Liver (tissue), 9 donors: ENCODE results near the gene FN3K. TPM values are rescaled to one million over a fixed set of nuclear protein-coding genes. Genes with fewer than 3 reads are reported as not detected.

ENCODE experiments used
- DNase-seq: peaks from one replicate; pipeline ENCODE4 v3.0.0-alpha.2; 2017; ENCODE audit warnings: low spot score
- H3K27ac ChIP-seq, 2 donors: one replicate each; pipeline ENCODE4 v1.7.0; 2013; ENCODE audit warnings: inconsistent platforms in 2 of 2, low read length in 2 of 2, control low read depth in 1 of 2, low read depth in 1 of 2, mild to moderate bottlenecking in 1 of 2
- H3K27me3 ChIP-seq, 4 donors: one replicate each; pipeline versions ENCODE4 v1.6.1 to v1.7.0; 2013; ENCODE audit warnings: low read length in 3 of 4, inconsistent platforms in 1 of 4, mild to moderate bottlenecking in 1 of 4, moderate library complexity in 1 of 4; ENCODE audit not compliant: control insufficient read depth in 4 of 4, insufficient read depth in 4 of 4
- H3K36me3 ChIP-seq, 4 donors: one replicate each; pipeline versions ENCODE4 v1.6.1 to v1.7.0; 2013; ENCODE audit warnings: low read length in 3 of 4, mild to moderate bottlenecking in 3 of 4, low read depth in 1 of 4, moderate library complexity in 1 of 4; ENCODE audit not compliant: control insufficient read depth in 4 of 4, insufficient read depth in 3 of 4
- H3K4me1 ChIP-seq, 4 donors: one replicate each; pipeline versions ENCODE4 v1.6.1 to v1.7.0; 2013; ENCODE audit warnings: low read length in 3 of 4, mild to moderate bottlenecking in 3 of 4, moderate library complexity in 1 of 4; ENCODE audit not compliant: control insufficient read depth in 4 of 4, insufficient read depth in 4 of 4
- H3K4me3 ChIP-seq, 3 donors: one replicate each; pipeline versions ENCODE4 v1.6.1 to v1.7.0; 2013; ENCODE audit warnings: low read length in 3 of 3, control low read depth in 1 of 3, low read depth in 1 of 3, mild to moderate bottlenecking in 1 of 3
- H3K9ac ChIP-seq, 2 donors: one replicate each; pipeline ENCODE4 v1.7.0; 2013; ENCODE audit warnings: low read length in 2 of 2, mild to moderate bottlenecking in 2 of 2, moderate library complexity in 2 of 2, control low read depth in 1 of 2, low read depth in 1 of 2
- H3K9me3 ChIP-seq, 4 donors: one replicate each; pipeline versions ENCODE4 v1.6.1 to v1.7.0; 2013; ENCODE audit warnings: low read length in 3 of 4; ENCODE audit not compliant: control insufficient read depth in 4 of 4
- EGR1 ChIP-seq, 2 donors: IDR thresholded peaks; 2 replicates each; pipeline ENCODE4 v1.6.1; 2016 to 2018; ENCODE audit warnings: antibody characterized with exemption in 2 of 2, low read depth in 2 of 2
- FOXA1 ChIP-seq: IDR thresholded peaks from 2 replicates; pipeline ENCODE4 v1.6.1; 2016; ENCODE audit warnings: antibody characterized with exemption
- FOXA2 ChIP-seq: IDR thresholded peaks from 2 replicates; pipeline ENCODE4 v1.6.1; 2016; ENCODE audit warnings: antibody characterized with exemption
- GABPA ChIP-seq, 2 donors: IDR thresholded peaks in 1 of 2; conservative IDR thresholded peaks in 1 of 2; 2 replicates each; pipeline ENCODE4 v1.6.1; 2016; ENCODE audit warnings: antibody characterized with exemption in 2 of 2, mild to moderate bottlenecking in 1 of 2, moderate library complexity in 1 of 2
- HNF4A ChIP-seq, 2 donors: conservative IDR thresholded peaks; 2 replicates each; pipeline ENCODE4 v1.6.1; 2016; ENCODE audit warnings: antibody characterized with exemption in 2 of 2, mild to moderate bottlenecking in 2 of 2
- HNF4G ChIP-seq: IDR thresholded peaks from 2 replicates; pipeline ENCODE4 v1.6.1; 2016; ENCODE audit warnings: antibody characterized with exemption
- JUND ChIP-seq, 2 donors: IDR thresholded peaks; 2 replicates each; pipeline ENCODE4 v1.6.1; 2016; ENCODE audit warnings: antibody characterized with exemption in 2 of 2
- MAX ChIP-seq: IDR thresholded peaks from 2 replicates; pipeline ENCODE4 v1.6.1; 2016; ENCODE audit warnings: antibody characterized with exemption
- NR2F2 ChIP-seq: IDR thresholded peaks from 2 replicates; pipeline ENCODE4 v1.6.1; 2016; ENCODE audit warnings: antibody characterized with exemption
- RAD21 ChIP-seq, 2 donors: IDR thresholded peaks; 2 replicates each; pipeline ENCODE4 v1.6.1; 2016; ENCODE audit warnings: antibody characterized with exemption in 2 of 2, mild to moderate bottlenecking in 2 of 2
- REST ChIP-seq: IDR thresholded peaks from 2 replicates; pipeline ENCODE4 v1.6.1; 2016; ENCODE audit warnings: antibody characterized with exemption, mild to moderate bottlenecking
- SP1 ChIP-seq: IDR thresholded peaks from 2 replicates; pipeline ENCODE4 v1.6.1; 2018; ENCODE audit warnings: antibody characterized with exemption, mild to moderate bottlenecking
- TAF1 ChIP-seq: conservative IDR thresholded peaks from 2 replicates; pipeline ENCODE4 v1.6.1; 2016; ENCODE audit warnings: antibody characterized with exemption, mild to moderate bottlenecking
- YY1 ChIP-seq: IDR thresholded peaks from 2 replicates; pipeline ENCODE4 v1.6.1; 2016; ENCODE audit warnings: antibody characterized with exemption, mild to moderate bottlenecking
- WGBS: extraction: QIAGEN DNeasy Blood & Tissue Kit; methylation state at CpG from one replicate; pipeline ENCODE4 v1.1.7; 2013; 5-methylcytosine and 5-hydroxymethylcytosine counted together
- polyA plus RNA-seq, 2 donors: library from polyadenylated mRNA; stranded (reverse) in 1 of 2; unstranded in 1 of 2; fragments of 200-250 nt in 1 of 2; fragments of >200 nt in 1 of 2; fragmentation: Nextera tagmentation in 1 of 2; extraction: Ambion mirVana in 1 of 2; gene quantifications; one replicate each; pipeline versions ENCODE4 v1.2.1 to v1.2.3, GENCODE V29; 2013 to 2015
- total RNA-seq, 2 donors: library from RNA; depleted of rRNA; stranded (reverse); fragments of >200 nt; gene quantifications; one replicate each; pipeline ENCODE4 v1.2.3, GENCODE V29; 2014
- TF ChIP-seq, protein P1 (sequence below): IDR thresholded peaks from 2 replicates; pipeline ENCODE4 v1.6.1; 2016; ENCODE audit warnings: antibody characterized with exemption
- TF ChIP-seq, protein P2 (sequence below): IDR thresholded peaks from 2 replicates; pipeline ENCODE4 v1.6.1; 2016; ENCODE audit warnings: antibody characterized with exemption
- donor health status: healthy.
- donor health status: healthy.
- donor health status: healthy.
- donor health status: healthy.
- donor health status: healthy.

Gene FN3K
- total and polyA plus RNA-seq, 4 donors: 18.4 to 28.7 (median 22.9) TPM

GRCh38 chr17:82756166-82756565 lies 20.8 kb downstream of the FN3K start:
- H3K36me3 ChIP-seq: peaks cover 0 to 2% (median 0%) of the 10 kb centered on the region in 4 donors
- H3K27ac ChIP-seq: no peak overlapping the region
- TF ChIP-seq EGR1 (IDR thresholded peaks at IDR 0.05; ENCODE audit: low read depth in 2 of 2) (no peak), JUND (IDR thresholded peaks at IDR 0.05) (no peak), REST (no peak), SP1 (no peak)
- no peak overlapping the region for H3K9ac ChIP-seq
- no peak overlapping the region for H3K4me3 ChIP-seq
- peaks cover 3 to 16% (median 12%) of the 10 kb centered on the region in 4 donors for H3K4me1 ChIP-seq
- WGBS: 84% methylated on average over 7 of the region's 7 CpGs
- no peaks in the 10 kb centered on the region for H3K9me3 ChIP-seq
- DNase-seq: no peak
- H3K27me3 ChIP-seq: no peaks in the 10 kb centered on the region

DNA sequence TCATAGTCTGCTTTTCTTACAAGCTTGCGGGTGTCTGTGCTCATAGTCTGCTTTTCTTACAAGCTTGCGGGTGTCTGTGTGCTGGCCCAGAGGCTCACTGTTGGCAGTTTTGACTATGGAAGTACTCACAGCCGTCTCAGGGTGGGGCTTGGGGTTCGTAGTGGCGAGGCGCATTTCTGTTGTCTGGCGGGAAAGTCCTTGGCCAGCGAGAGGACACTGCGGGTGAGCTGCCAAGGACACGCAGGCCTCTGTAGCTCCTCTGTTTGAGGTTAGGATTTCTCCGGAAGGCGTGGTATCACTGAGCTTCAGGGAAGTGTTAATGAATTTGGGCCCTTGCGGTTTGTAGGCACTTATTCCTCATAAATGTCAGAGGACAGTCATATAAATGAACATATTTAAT lies 30.0 kb downstream of the FN3K start:
- H3K36me3 ChIP-seq: peaks cover 0 to 18% (median 5%) of the 10 kb centered on the region in 4 donors
- no peaks in the 10 kb centered on the region for H3K27me3 ChIP-seq
- H3K27ac ChIP-seq: no peak overlapping the region
- DNase-seq: no peak
- no peak overlapping the region for H3K4me3 ChIP-seq
- peaks cover 0 to 3% (median 0%) of the 10 kb centered on the region in 4 donors for H3K4me1 ChIP-seq
- no peak overlapping the region for H3K9ac ChIP-seq
- no peak for TF ChIP-seq FOXA1
- TF ChIP-seq, protein P1, sequence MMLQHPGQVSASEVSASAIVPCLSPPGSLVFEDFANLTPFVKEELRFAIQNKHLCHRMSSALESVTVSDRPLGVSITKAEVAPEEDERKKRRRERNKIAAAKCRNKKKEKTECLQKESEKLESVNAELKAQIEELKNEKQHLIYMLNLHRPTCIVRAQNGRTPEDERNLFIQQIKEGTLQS: no peak
- TF ChIP-seq, protein P2, sequence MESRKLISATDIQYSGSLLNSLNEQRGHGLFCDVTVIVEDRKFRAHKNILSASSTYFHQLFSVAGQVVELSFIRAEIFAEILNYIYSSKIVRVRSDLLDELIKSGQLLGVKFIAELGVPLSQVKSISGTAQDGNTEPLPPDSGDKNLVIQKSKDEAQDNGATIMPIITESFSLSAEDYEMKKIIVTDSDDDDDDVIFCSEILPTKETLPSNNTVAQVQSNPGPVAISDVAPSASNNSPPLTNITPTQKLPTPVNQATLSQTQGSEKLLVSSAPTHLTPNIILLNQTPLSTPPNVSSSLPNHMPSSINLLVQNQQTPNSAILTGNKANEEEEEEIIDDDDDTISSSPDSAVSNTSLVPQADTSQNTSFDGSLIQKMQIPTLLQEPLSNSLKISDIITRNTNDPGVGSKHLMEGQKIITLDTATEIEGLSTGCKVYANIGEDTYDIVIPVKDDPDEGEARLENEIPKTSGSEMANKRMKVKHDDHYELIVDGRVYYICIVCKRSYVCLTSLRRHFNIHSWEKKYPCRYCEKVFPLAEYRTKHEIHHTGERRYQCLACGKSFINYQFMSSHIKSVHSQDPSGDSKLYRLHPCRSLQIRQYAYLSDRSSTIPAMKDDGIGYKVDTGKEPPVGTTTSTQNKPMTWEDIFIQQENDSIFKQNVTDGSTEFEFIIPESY: no peak
- no peak for TF ChIP-seq REST
- no peak for TF ChIP-seq JUND (IDR thresholded peaks at IDR 0.05)
- no peak for TF ChIP-seq NR2F2
- TF ChIP-seq RAD21 (IDR thresholded peaks at IDR 0.05): no peak
- no peak for TF ChIP-seq HNF4A (conservative IDR thresholded peaks at IDR 0.05)
- no peak for TF ChIP-seq FOXA2
- no peak for TF ChIP-seq MAX
- no peak for TF ChIP-seq EGR1 (IDR thresholded peaks at IDR 0.05; ENCODE audit: low read depth in 2 of 2)
- no peak for TF ChIP-seq GABPA (IDR thresholded peaks at IDR 0.05 in 1 of 2, conservative IDR thresholded peaks at IDR 0.05 in 1 of 2)
- no peak for TF ChIP-seq TAF1
- no peak for TF ChIP-seq SP1
- TF ChIP-seq HNF4G: no peak
- TF ChIP-seq YY1: no peak
- WGBS: 80% methylated on average over 13 of the region's 13 CpGs
- no peaks in the 10 kb centered on the region for H3K9me3 ChIP-seq
